Astrocyte (in vitro differentiated cells and primary cell): ENCODE data around the gene HSD17B14. TPM values are rescaled to one million over a fixed set of nuclear protein-coding genes. Genes with fewer than 3 reads are reported as not detected.

ENCODE experiments used
- DNase-seq: peaks from one replicate; pipeline ENCODE4 v3.0.0-alpha.2; 2010; ENCODE audit warnings: low read depth
- FAIRE-seq: peaks from 2 replicates; lab custom pipeline; 2011; peaks lifted over from hg19 to GRCh38; lab: Jason Lieb, UNC
- H2AFZ ChIP-seq: 2 replicates; pipeline ENCODE4 v1.6.0; 2012; ENCODE audit warnings: low read depth, low read length, inconsistent platforms
- H3K27ac ChIP-seq: 2 replicates; pipeline ENCODE4 v1.5.1; 2011; ENCODE audit warnings: low read depth, low read length, inconsistent platforms
- H3K27me3 ChIP-seq: 2 replicates; pipeline ENCODE4 v1.6.0; 2011; ENCODE audit warnings: low read length, inconsistent platforms; ENCODE audit not compliant: insufficient read depth
- H3K36me3 ChIP-seq: 2 replicates; pipeline ENCODE4 v1.5.1; 2011; ENCODE audit warnings: low read length, inconsistent platforms; ENCODE audit not compliant: insufficient read depth
- H3K4me1 ChIP-seq: 2 replicates; pipeline ENCODE4 v1.5.1; 2011; ENCODE audit warnings: low read length, inconsistent platforms; ENCODE audit not compliant: insufficient read depth
- H3K4me2 ChIP-seq: 2 replicates; pipeline ENCODE4 v1.6.0; 2012; ENCODE audit warnings: low read length, inconsistent platforms
- H3K4me3 ChIP-seq: 2 replicates; pipeline ENCODE4 v1.5.1; 2011; ENCODE audit warnings: low read depth, mild to moderate bottlenecking, low read length, inconsistent platforms; ENCODE audit not compliant: insufficient read depth
- H3K79me2 ChIP-seq: 2 replicates; pipeline ENCODE4 v1.6.0; 2012; ENCODE audit warnings: mild to moderate bottlenecking, low read length, inconsistent platforms; ENCODE audit not compliant: insufficient read depth
- H3K9ac ChIP-seq: 2 replicates; pipeline ENCODE4 v1.6.0; 2012; ENCODE audit warnings: mild to moderate bottlenecking, low read length, inconsistent platforms
- H3K9me3 ChIP-seq: 2 replicates; pipeline ENCODE4 v1.5.1; 2012; ENCODE audit warnings: low read depth, mild to moderate bottlenecking, low read length, inconsistent platforms; ENCODE audit not compliant: insufficient read depth
- H4K20me1 ChIP-seq: 2 replicates; pipeline ENCODE4 v1.6.0; 2012; ENCODE audit warnings: low read length, inconsistent platforms; ENCODE audit not compliant: insufficient read depth
- H3K27ac Mint-ChIP-seq: one replicate; pipeline ENCODE4 v1.8.0; 2021; ENCODE audit warnings: mild to moderate bottlenecking, mixed read lengths; ENCODE audit not compliant: unreplicated experiment
- H3K27me3 Mint-ChIP-seq: one replicate; pipeline ENCODE4 v1.8.0; 2021; ENCODE audit warnings: low read depth, mixed read lengths; ENCODE audit not compliant: unreplicated experiment
- H3K36me3 Mint-ChIP-seq: one replicate; pipeline ENCODE4 v1.8.0; 2021; ENCODE audit warnings: low read depth, mixed read lengths; ENCODE audit not compliant: unreplicated experiment
- H3K4me1 Mint-ChIP-seq: one replicate; pipeline ENCODE4 v1.8.0; 2021; ENCODE audit warnings: low read depth, mixed read lengths; ENCODE audit not compliant: unreplicated experiment
- H3K4me3 Mint-ChIP-seq: one replicate; pipeline ENCODE4 v1.8.0; 2021; ENCODE audit warnings: mild to moderate bottlenecking, moderate library complexity, mixed read lengths; ENCODE audit not compliant: unreplicated experiment
- H3K9me3 Mint-ChIP-seq: one replicate; pipeline ENCODE4 v1.8.0; 2021; ENCODE audit warnings: mild to moderate bottlenecking, mixed read lengths; ENCODE audit not compliant: unreplicated experiment
- CTCF ChIP-seq: IDR thresholded peaks from 2 replicates; pipeline ENCODE4 v1.5.1; 2011; ENCODE audit warnings: low read depth, mild to moderate bottlenecking, inconsistent platforms, low read length, moderate library complexity; ENCODE audit not compliant: insufficient read depth
- EZH2 ChIP-seq: IDR thresholded peaks from 2 replicates; pipeline ENCODE4 v1.6.1; 2012; ENCODE audit warnings: mild to moderate bottlenecking, low read length, inconsistent platforms; ENCODE audit not compliant: insufficient read depth
- total RNA-seq: library from RNA; stranded (reverse); gene quantifications from 2 replicates; pipeline ENCODE4 v1.2.1, GENCODE V29; 2021

HSD17B14 gene
- total RNA-seq, 1 donor from 2014 or later = 9.7 TPM

GRCh38 chr19:48841047-48841446, 4.8 kb upstream of the HSD17B14 start:
- Mint-ChIP-seq H3K27me3 (no peaks in the 10 kb centered on the region), H3K4me3 (no peak overlapping the region), H3K9me3 (no peaks in the 10 kb centered on the region), H3K4me1 (peaks cover 7% of the 10 kb centered on the region), H3K27ac (no peak overlapping the region), H3K36me3 (peaks cover 19% of the 10 kb centered on the region)
- Histone ChIP-seq H3K36me3 (peaks cover 4% of the 10 kb centered on the region), H3K27ac (no peak overlapping the region), H3K27me3 (no peaks in the 10 kb centered on the region), H3K9me3 (no peaks in the 10 kb centered on the region), H3K4me1 (peaks cover 14% of the 10 kb centered on the region), H3K9ac (no peak overlapping the region), H4K20me1 (no peaks in the 10 kb centered on the region), H2AFZ (no peak overlapping the region), H3K4me3 (no peak overlapping the region), H3K4me2 (no peak overlapping the region), H3K79me2 (no peaks in the 10 kb centered on the region)
- TF ChIP-seq EZH2 (no peak), CTCF (no peak)
- DNase-seq = no peak
- no peak for FAIRE-seq

DNA sequence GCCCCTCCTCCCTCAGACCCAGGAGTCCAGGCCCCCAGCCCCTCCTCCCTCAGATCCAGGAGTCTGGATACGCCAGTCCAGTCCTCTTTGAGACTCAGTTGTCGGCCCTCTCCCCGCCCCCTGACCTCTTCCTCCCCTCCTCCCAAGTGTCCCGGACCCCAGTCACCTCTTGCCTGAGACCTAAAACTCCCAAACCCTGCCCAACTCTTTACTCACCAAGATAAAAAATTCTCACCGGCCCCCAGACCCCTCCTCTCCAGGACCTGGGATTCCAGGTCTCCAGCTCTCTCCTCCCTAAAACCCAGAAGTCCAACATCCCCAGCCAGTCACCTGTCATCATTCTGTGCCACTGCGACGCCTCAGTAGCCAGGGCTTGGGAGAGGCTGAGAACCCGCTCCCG, 1.4 kb upstream of the HSD17B14 start:
- Mint-ChIP-seq H3K27me3 (no peaks in the 10 kb centered on the region), H3K9me3 (no peaks in the 10 kb centered on the region), H3K4me3 (no peak overlapping the region), H3K4me1 (peaks cover 9% of the 10 kb centered on the region), H3K36me3 (peaks cover 14% of the 10 kb centered on the region), H3K27ac (no peak overlapping the region)
- Histone ChIP-seq H3K79me2 (no peaks in the 10 kb centered on the region), H3K27me3 (no peaks in the 10 kb centered on the region), H3K9me3 (no peaks in the 10 kb centered on the region), H3K36me3 (no peaks in the 10 kb centered on the region), H3K9ac (peak overlapping the region; percentile 80), H3K4me2 (peak overlapping the region; percentile 85), H4K20me1 (no peaks in the 10 kb centered on the region), H3K4me1 (peaks cover 17% of the 10 kb centered on the region), H2AFZ (no peak overlapping the region), H3K27ac (no peak overlapping the region), H3K4me3 (peak overlapping the region; percentile 57)
- TF ChIP-seq EZH2 (no peak), CTCF (no peak)
- no peak for DNase-seq
- FAIRE-seq = no peak

- FAIRE-seq (no peak), DNase-seq (peak; percentile 82)
- Histone ChIP-seq H3K27ac (peak overlapping the region; percentile 38), H3K4me2 (peak overlapping the region; percentile 85), H3K4me1 (peaks cover 17% of the 10 kb centered on the region), H3K9me3 (no peaks in the 10 kb centered on the region), H3K79me2 (no peaks in the 10 kb centered on the region), H3K4me3 (peak overlapping the region; percentile 57), H3K9ac (peak overlapping the region; percentile 80), H3K36me3 (no peaks in the 10 kb centered on the region), H2AFZ (peak overlapping the region; percentile 89), H4K20me1 (no peaks in the 10 kb centered on the region), H3K27me3 (no peaks in the 10 kb centered on the region)
- Mint-ChIP-seq H3K27ac (peak overlapping the region; percentile 42), H3K4me1 (peaks cover 9% of the 10 kb centered on the region), H3K36me3 (peaks cover 15% of the 10 kb centered on the region), H3K9me3 (no peaks in the 10 kb centered on the region), H3K27me3 (no peaks in the 10 kb centered on the region), H3K4me3 (peak overlapping the region; percentile 89)
- TF ChIP-seq CTCF = no peak
- TF ChIP-seq EZH2 = no peak
Measured at GRCh38 chr19:48837051-48837524, 797 bp upstream of the HSD17B14 start.
